Stimulated activated CD4-positive, alpha-beta T cell treated with anti-CD3 and anti-CD28 coated beads, TNF-alpha, amount 100 ng/mL, for 1 hour (primary cell): ENCODE data around the gene CDH8.
"Not testable (repeated sequence)": the region's sequence is repeated elsewhere in the genome, so short reads cannot be mapped to it uniquely, and the experiment has no call there.

ENCODE experiments used
- DNase-seq, 3 donors: peaks; one replicate each; pipeline ENCODE4 v3.0.0-alpha.2; 2020; ENCODE audit warnings: low read depth in 3 of 3, low spot score in 1 of 3

CDH8 gene

DNA sequence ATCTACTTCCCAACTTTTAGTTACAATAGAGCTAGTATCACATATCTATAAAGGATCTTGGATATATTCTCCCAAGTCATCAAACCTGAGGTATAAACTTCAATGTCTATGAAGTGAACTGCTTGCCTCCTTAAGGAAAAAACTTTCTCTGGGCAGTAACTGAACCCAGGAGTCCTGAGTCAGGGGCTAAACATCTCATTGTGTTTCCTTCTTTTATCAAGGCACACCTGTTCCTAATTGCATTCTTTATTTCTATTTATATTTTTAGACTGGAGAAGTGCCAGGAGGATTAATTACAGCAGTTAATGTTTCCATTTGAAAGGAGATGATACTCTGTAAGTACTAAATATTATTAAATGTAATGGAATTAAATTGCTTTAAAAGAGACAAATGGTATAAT is 98.6 kb downstream of the CDH8 start:
- no peak for DNase-seq

- DNase-seq = no peak
Measured at GRCh38 chr16:61936522-61936921, 99.7 kb downstream of the CDH8 start.

DNA sequence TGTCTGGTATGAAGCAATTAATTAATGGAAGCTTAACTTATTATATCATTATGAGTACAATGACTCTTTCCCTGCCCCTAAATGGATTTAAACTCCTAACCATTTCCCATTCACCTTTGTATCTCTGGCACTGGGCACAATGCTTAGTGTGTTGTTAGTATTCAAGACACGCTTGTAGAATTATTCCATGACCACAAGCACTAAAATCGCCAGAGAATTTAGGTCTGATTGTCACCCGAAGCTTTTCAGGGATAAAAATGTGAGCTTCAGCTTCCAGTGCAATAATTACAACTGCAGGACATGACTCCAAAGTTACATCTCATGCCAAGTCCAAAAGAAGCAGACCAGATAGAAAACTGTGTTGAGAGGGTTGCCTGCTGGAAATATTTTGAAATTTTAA is 101.6 kb downstream of the CDH8 start:
- no peak for DNase-seq

DNA sequence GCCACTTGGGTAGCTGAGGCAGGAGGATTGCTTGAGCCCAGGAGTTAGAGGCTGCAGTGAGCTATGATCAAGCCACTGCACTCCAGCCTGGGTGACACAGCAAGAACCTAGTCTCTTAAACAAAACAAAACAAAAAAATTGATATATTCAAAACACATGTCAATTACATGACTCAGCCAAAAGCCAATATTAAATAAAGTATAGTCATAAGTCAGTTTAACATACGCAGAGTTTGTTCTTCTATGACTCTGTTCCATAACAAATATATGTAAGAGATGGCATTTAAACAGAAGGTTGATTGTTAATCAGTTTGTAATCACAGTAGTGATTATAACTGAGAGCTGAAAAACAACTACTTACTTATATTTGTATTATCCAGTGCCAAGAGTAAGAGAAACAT is 106.5 kb downstream of the CDH8 start:
- DNase-seq = no peak

DNA sequence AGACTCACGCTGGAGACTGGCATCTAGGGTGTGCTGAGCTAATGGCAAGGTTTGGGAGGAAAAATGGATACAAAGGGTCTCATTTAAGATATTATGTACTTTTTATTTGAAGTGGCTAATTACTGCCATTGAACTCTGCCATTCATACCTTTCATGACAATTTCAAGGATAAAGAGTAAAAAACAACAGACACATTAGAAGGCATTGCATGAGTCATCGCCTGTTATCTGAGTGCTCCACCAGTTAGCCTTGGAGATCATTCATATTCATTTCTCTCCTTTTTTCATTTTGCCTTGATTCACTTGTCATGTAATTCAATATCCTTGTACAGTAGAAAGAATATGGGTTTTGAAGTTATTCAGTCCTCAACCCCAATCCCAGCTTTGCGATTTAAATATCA is 109.5 kb downstream of the CDH8 start:
- DNase-seq = no peak

GRCh38 chr16:61923629-61924028 is 112.6 kb downstream of the CDH8 start:
- DNase-seq = no peak

DNA sequence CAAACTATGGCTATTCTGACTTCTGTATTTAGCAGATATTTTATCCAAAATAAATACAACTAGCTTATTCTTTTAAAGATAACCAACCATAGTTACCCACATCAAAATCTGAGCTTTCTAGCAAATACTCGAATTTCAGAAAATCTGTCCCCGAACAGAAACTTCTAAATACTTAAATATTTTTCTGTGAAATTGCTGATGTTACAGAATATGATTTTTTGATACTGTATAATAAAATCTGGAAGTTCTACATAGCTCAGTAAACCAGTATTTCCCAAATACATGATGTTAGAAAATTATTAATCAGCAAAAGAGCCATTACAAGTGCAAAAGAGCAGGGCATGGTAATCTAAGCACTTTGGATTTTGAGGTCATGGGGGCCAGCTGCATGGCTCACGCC is 114.9 kb downstream of the CDH8 start:
- DNase-seq = no peak

- DNase-seq = not testable (repeated sequence)
Measured at GRCh38 chr16:61917865-61918826, 118.1 kb downstream of the CDH8 start.

- DNase-seq = no peak
Measured at GRCh38 chr16:61915569-61915968, 120.7 kb downstream of the CDH8 start.

- no peak for DNase-seq
Measured at GRCh38 chr16:61909074-61909473, 127.2 kb downstream of the CDH8 start.

- DNase-seq = no peak
Measured at GRCh38 chr16:61908426-61908825, 127.8 kb downstream of the CDH8 start.

DNA sequence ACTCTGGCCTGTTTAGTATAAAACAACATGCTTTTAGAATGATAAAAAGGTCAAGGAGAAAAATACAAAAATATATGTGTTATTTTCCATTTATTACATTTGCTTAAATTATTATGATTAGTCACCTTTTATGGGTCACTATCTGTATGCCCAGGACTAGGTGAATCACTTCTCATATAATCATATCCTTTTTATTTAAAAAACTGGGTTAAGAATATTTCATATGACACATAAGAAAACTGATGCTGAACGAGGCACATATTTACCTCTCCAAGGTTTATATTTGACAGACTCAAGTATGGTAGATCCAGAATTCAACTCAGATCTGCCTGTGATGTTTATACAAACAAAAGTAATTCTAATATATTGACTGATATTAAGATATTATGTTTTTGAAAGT is 134.5 kb downstream of the CDH8 start:
- no peak for DNase-seq

DNA sequence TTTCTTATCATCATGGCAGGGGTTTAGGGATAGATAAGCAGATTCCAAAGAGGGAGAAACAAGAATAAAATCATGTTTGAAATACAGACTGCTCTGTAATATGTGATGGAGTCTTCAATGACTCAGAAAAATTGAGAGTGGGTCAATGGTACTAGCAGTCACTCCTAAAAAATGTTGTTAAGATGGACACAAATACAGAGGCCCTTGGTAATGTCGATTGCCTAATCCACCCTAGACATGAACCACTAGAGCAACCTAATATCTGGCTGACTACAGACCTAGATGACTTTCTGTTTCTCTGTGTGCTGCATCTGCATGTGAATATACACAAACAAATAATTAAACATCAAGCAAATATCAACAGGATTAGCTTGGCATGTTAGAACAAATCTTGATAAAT is 135.8 kb downstream of the CDH8 start:
- no peak for DNase-seq

GRCh38 chr16:61897657-61898056 is 138.6 kb downstream of the CDH8 start:
- DNase-seq = no peak

DNA sequence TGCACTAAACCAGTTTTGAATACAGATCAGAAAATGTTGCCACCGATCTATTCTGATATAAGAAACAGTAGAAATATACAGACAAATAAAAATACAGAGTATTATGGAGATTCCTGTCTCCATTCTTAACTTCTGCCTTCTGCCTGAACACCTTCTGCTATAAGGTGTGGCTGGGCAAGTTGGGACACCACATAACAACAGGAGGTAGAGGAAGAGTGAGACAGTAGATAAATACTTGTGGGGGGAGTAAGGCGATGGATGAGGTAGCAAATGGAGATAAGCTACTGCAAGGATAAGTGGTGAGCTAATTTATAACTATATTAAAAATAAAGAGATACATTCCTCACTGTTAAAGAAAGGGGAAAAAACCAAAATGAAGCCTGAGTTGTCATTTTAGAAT is 143.7 kb downstream of the CDH8 start:
- DNase-seq = no peak

DNA sequence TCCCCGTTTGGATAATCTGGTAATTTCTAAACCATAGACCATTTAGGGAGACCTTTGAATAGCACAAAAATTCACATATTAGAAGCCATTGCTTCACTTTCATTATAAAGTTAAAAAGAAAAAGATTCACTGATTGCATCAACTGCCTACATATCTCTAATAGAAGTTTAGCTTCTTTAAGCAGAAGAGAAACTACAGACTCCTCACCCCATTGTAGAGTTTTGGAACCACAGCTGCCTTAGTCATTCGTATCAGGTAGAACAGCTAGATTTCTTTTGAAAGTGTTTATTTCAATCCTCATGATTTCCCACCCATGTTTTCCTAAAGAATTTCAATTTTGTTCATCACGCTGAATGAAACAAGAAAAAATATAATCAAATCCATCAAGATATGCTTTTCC is 144.8 kb downstream of the CDH8 start:
- no peak for DNase-seq

GRCh38 chr16:61890386-61890785 is 145.9 kb downstream of the CDH8 start:
- DNase-seq = no peak

- DNase-seq = no peak
Measured at GRCh38 chr16:61887903-61888302, 148.3 kb downstream of the CDH8 start.

GRCh38 chr16:61885343-61885742 is 150.9 kb downstream of the CDH8 start:
- DNase-seq = no peak

GRCh38 chr16:61879306-61879705 is 156.9 kb downstream of the CDH8 start:
- no peak for DNase-seq

GRCh38 chr16:61877436-61877835 is 158.8 kb downstream of the CDH8 start:
- DNase-seq = no peak

- no peak for DNase-seq
Measured at GRCh38 chr16:61872778-61873119, 163.5 kb downstream of the CDH8 start.
